GM15510 (cell line): ENCODE results near the gene CHIT1.

Experiments used
- POLR2A ChIP-seq: IDR thresholded peaks from 3 replicates; pipeline ENCODE4 v1.6.1; 2011; ENCODE audit warnings: borderline replicate concordance; ENCODE audit not compliant: insufficient read length; ENCODE audit errors: extremely low read depth

The CHIT1 gene

DNA sequence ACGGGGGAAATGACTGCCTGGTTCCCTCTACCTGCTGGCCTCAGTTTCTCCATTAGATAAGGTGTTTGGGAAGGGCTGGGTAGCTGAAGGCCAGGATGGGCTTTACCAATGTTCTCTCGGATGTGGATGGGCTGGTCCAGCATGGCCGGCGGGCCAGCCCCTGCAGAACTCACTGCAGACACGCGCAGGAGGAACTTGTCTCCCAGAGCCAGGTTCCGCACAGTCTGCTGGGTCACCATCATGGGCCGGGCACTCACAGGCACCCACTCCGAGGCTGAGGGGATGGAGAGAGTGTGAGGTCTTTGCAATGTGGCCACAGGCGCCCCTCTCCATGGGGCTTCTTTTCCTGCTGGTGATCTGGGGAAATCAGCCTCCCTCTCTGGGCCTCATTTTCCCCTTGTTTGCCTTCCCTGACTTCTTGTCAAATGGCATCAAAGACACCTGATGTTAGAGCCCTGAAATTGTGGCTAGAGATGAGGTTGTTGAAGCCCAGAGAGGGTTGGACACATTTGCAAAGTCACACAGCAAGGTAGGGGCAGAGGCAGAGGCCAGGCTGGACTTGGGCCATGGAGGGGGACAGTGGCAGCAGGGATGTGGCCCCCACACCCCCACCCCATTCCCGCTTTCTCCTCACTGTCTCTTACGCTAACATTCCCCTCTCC is 55.0 kb downstream of the CHIT1 start:
- no peak for TF ChIP-seq POLR2A

DNA sequence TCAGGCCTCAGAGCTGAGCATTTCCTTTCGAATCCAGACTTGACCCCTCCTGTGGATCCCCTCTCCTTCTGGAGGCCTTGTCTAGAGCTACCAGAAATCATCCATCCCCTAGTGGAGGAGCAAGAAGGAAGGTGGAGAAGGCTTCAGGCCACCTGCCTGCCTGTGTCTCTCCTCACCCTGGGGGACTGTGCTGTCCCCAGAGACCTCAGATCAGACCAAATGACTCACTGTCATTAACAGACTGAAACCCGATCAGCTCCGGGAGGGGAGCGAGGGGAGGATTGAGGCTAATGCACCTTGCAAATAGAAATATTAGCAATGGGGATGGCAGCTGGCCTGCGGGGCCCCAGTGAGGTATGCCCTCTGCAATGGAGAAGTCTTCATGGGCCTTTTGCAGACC is 55.9 kb downstream of the CHIT1 start:
- TF ChIP-seq POLR2A: no peak

DNA sequence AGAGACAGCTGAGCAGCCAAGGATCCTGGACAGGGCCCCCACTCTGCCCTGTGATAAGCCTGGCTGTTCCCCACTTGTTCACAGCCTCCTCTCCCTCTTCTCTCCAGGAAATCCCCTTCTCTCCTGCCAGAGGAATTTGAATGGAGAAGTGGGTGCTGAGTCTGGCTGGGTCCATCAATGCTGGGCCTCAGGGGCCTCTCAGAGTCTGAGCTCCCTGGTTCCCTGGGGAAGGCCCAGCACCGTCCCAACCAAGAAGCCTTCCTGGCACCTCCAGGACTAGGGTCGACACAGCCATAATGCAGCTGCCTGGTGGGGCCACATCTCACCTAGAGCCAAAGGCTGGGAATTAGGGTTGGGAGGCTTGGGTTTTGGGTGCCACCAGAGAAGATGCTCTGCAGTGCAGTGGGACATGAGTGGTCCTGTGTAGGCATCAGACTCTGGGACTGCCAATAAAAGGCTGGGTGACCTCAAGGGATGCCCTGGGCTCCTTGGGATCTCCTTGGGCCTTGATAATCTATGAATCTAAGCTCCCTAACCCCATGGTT is 56.4 kb downstream of the CHIT1 start:
- TF ChIP-seq POLR2A: no peak

DNA sequence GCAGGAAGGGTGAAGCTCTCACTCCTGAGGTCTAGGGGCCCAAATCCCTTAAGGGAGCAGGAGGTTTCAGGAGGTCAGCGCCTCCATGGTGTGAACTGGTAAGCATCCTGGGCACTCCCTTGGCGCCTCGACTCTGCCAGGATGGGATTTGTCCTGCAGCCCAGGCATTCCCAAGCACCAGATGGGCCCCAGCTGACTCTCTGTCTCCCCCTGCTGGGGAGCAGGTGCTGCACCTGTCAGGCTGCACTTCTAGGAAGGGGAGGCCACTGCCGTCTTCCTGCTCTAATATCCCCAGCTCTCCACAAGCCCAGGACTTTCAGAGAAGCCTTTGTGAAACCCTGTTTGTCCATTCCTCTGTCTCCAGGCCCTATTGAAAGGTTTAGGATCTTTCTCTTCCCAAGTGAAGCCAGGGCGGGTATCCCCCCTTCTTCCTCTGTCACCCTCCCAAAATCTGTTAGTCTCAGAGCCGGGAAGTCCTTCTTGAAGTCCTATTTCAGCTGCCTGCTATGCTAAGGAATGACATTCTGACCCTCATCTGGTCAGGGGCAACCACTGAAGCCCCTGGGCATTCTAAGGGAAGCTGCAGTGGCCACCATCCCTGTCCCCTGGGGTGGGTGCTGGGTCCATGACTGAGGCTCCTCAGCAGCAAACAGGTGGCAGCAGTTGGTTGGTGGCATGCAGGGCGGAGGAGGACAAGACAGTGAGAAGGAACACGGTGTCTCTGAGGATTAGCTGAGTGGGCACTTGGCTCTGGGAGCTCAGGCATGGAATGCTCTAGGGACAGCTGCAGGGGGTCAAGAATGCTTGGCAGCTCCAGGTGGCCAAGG is 57.1 kb downstream of the CHIT1 start:
- TF ChIP-seq POLR2A: no peak

DNA sequence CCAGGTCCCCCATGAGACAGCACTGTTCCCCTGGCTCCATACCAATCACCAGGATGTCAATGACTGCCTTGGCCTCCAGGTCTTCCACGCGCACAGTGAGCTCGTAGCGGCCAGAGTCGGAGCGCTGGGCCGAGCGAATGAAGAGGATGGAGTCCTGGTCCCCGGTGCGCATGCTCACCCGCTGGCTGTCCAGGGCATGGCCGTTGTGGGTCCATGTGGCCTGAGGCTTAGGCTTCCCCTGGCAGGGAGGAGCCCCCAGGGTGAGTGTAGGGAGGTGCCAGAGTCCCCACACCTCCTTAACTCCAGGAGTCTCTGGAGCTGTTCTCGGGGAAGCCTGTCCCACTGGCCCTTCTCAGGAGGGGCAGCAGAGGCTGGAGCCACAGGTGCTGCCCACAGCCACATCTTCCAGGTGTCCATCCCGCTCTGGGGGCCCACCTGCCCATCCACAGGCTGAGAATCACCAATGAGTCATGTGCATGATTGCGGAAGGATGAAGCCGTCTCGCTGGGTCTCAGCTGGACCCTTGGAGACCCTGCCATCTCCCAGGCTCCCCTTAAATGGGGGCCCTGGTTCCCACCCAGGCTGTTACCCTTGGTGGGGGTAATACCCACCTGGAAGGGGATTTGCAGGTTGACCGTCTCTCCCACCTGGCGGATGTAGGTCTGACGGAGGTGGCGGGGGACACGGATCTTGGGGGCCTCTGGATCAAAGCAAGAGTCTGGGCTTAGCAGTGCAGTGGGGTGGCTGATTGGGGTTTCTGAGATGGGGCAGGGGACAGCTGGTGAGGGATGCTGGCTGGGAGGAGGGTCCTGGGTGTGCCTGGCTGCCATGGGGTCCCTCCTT is 57.9 kb downstream of the CHIT1 start:
- TF ChIP-seq POLR2A: no peak

DNA sequence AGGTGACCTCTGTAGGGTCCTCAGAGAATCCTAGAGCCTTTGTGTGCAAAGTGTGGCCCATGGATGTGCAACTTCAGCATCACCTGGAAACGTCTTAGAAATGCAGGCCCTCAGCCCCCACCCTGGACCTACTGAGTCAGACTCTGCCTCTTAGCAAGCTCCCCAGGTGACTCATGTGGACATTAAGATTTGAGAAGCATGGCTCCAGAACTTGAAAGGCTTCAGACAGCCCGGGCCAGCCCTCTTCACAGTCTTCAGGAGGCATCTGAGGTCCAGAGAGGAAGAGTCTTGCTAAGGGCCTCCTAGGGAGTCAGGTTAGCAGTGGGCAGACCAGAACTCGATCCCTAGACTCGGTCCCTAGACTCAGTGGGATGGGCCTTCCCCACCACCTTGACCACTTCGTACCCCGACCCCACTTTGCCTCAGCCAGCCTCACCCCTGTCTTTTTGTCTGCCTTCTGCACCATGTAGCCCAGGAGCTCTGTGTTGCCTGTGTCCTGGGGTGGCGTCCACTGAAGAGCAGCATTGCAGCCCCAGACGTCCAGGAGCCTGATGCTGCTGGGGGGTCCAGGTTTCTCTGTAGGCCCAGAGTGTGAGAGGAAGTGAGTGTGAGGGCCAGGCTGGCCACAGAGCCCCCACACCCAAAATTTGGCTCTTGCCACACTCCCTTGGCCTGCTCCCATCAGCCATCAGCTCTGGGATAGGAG is 58.7 kb downstream of the CHIT1 start:
- no peak for TF ChIP-seq POLR2A

DNA sequence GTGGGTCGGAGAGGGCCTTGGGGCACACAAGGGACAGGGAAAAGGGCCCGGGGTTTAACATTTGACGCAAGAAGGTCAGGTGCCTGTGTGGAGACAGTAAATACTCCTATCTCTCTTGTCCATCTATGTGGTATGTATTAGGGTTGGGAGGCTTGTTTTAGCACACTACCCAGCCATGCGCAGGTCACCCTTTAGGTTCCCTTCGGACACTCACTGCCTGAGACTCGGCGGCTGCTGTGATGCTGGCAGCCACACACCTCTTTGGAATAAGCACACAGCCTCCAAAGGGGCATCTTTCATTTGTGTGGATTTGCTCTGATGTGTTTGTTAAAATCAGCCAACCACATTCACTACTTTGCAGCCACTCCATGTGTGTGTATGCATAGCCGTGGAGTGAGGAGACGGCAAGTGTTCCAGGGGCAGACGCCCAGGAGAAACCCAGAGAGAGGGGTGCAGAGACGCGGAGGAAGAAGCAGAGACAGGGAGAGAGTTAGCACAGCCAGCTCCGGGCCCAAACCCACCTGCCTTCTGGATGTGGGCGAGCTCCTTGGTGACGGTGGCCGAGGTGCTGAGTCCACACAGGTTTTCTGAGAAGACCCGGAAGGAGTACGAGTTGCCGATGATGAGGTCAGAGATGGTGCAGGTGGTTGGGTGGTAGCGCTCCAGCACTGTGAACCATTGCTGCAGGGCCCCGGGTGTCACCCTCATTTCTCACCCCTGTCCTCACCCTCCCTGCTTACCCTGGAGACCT is 59.5 kb downstream of the CHIT1 start:
- no peak for TF ChIP-seq POLR2A

DNA sequence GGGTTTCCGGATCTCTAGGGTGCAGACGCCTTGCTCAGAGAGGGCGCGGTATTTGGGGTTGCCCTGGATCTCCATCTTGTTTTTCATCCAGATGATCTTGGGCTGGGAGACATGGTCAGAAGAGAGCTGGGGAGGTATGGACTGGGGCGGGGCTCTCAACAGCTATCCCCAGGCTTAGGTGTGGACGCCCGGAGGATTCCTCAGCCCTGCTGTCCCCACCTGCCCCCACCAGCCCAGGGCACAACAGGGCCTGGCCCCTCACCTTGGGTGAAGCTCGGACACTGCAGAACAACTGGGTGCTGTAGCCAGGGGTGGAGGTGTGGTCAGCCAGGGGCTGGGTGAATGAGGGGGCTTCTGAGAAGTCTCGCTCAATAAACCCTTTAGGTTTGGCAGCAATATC is 60.5 kb downstream of the CHIT1 start:
- TF ChIP-seq POLR2A: no peak

DNA sequence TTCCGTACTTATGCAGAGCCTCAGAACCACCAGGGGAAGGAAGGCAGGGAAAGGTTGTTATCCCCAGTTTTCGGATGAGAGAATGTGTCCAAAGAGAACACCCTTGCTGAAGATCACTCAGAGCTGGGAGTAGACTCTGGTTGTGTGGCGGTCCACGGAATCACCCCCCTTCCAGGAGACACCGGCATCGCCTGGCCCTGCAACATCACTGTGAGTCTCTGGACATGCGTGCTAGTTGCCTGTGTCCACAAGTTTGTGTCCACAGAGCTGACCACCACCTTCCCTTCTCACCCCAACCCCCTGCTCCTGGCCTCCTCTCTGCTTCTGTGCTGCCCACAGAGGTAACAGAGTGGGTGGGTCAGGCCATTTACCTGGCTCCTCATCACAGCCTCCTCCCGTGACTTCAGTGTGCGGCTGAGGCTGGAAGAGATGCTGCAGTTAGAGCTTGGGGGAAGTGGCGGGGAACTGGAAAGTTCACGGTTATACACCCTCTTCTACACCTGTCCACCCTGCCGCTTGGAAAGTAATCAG is 61.2 kb downstream of the CHIT1 start:
- TF ChIP-seq POLR2A: no peak

DNA sequence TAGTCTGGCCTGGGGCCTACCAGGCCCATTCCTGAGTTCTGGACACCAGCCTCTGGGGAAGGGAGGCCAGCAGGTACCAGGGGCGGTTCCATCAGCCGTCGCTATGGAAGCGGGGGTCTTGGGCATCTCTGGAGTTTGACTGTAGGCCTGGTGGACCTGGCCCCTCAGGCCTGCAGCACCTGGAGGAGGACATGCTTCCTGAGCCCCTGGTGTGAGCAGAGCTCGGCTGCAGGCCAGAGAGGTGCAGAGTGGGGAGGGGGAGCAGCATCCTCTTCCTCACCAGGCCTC is 61.6 kb downstream of the CHIT1 start:
- TF ChIP-seq POLR2A: no peak

DNA sequence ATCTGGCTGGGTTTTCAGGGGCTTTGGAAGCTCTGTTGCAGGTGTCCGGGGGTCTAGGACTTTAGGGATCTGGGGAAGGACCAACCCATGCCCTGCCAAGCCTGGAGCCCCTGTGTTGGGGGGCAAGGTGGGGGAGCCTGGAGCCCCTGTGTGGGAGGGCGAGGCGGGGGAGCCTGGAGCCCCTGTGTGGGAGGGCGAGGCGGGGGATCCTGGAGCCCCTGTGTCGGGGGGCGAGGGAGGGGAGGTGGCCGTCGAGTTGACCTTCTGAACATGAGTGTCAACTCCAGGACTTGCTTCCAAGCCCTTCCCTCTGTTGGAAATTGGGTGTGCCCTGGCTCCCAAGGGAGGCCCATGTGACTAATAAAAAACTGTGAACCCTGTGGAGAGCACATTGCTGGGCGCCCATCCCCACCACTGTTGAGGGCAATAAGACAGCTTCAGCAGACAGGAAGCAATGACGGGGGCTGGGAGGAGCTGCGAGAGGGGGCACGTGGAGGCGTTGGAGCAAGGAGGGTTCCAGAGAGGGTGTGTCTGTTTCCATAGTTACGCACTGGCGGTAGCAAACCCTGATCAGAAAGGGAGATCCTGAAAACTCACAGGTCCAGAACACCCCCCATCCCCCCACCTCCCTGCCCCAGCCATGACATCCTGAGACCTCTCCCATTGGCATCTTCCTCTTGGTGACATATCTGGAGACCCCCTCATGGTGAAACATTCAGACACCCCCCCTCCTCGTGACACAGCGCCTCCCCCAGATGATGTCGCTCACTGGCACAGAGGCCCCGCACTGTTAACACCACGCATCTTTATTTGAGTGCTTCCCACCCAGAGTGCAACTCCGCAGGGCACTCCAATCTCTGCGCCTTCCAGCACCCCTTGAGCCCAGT is 62.2 kb downstream of the CHIT1 start:
- no peak for TF ChIP-seq POLR2A

DNA sequence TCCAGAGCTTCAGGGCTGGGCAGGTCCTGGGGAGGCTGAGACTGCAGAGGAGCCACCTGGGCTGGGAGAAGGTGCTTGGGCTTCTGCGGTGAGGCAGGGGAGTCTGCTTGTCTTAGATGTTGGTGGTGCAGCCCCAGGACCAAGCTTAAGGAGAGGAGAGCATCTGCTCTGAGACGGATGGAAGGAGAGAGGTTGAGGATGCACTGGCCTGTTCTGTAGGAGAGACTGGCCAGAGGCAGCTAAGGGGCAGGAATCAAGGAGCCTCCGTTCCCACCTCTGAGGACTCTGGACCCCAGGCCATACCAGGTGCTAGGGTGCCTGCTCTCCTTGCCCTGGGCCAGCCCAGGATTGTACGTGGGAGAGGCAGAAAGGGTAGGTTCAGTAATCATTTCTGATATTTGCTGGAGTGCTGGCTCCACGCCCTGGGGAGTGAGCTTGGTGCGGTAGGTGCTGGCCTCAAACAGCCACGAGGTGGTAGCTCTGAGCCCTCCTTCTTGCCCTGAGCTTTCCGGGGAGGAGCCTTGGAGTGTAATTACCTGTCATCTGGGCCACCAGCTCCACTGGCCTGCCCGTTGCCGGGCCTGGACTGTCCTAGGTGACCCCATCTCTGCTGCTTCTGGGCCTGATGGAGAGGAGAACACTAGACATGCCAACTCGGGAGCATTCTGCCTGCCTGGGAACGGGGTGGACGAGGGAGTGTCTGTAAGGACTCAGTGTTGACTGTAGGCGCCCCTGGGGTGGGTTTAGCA is 63.1 kb downstream of the CHIT1 start:
- no peak for TF ChIP-seq POLR2A
